ENCODE data around the gene MAL. TPM values are rescaled to one million over a fixed set of nuclear protein-coding genes. Genes with fewer than 3 reads are reported as not detected.

Gene MAL
- polyA plus RNA-seq, 1 of the 3 experiments (the other 2 are of a cell fraction): not detected

GRCh38 chr2:95008996-95009395 lies 16.5 kb upstream of the MAL start:
- TF ChIP-seq EZH2phosphoT487 (IDR thresholded peaks at IDR 0.05; ENCODE audit: borderline replicate concordance, low read depth) (no peak), NRF1 (IDR thresholded peaks at IDR 0.05; ENCODE audit: low read depth, low read length) (no peak)
- CTCF ChIA-PET: interaction anchor here (3.6 kb wide), 1 partner anchor 13 kb away, joined by 18 read pairs; no protein-coding TSS in a partner anchor

GRCh38 chr2:95009412-95009811 lies 16.1 kb upstream of the MAL start:
- Histone ChIP-seq H3K36me3 (replicated peaks in 1 of 2; ENCODE audit: control insufficient read depth in 1 of 2, insufficient read depth in 2 of 2, low read length in 1 of 2) (no peaks in the 10 kb centered on the region), H3K4me1 (ENCODE audit: control insufficient read depth in 1 of 2, insufficient read depth in 2 of 2, low read depth in 1 of 2, low read length in 1 of 2) (no peaks in the 10 kb centered on the region), H4K20me1 (ENCODE audit: insufficient read depth) (no peaks in the 10 kb centered on the region), H3K9ac (no peak overlapping the region), H3K79me2 (ENCODE audit: insufficient read depth) (no peaks in the 10 kb centered on the region), H3K27ac (ENCODE audit: low read depth in 2 of 2, low read length in 1 of 2) (no peak overlapping the region), H3K9me2 (no peaks in the 10 kb centered on the region), H3K4me3 (ENCODE audit: low read depth in 2 of 2, low read length in 1 of 2) (no peak overlapping the region), H2AFZ (ENCODE audit: low read depth) (no peak overlapping the region), H3F3A (replicated peaks; ENCODE audit: insufficient read depth) (no peaks in the 10 kb centered on the region), H3K27me3 (ENCODE audit: insufficient read depth) (peaks cover 24% of the 10 kb centered on the region; the same call in 1 of the 2 replicates), H3K4me2 (no peak overlapping the region), H3K9me3 (no peaks in the 10 kb centered on the region)
- DNase-seq: no peak
- 25% methylated on average over 5 of the region's 5 CpGs for WGBS (ENCODE audit: low lambda C conversion rate)
- ChIA-PET CTCF (interaction anchor here (0.6 to 3.6 kb wide), 3 partner anchors 13 to 67 kb away, joined by 3 to 18 read pairs (median 3); no protein-coding TSS in a partner anchor), POLR2A (no interaction called here)
- TF ChIP-seq CHD2 (IDR thresholded peaks at IDR 0.05; ENCODE audit: low read length, partially characterized antibody) (no peak), FOSL2 (IDR thresholded peaks at IDR 0.05; ENCODE audit: borderline replicate concordance, low read depth) (no peak), MXI1 (IDR thresholded peaks at IDR 0.05; ENCODE audit: low read depth, low read length) (no peak), REST (IDR thresholded peaks at IDR 0.05; ENCODE audit: low read depth, low read length) (no peak), FOXJ3 (CRISPR knock-in tag; IDR thresholded peaks at IDR 0.05) (no peak), RXRA (IDR thresholded peaks at IDR 0.05; ENCODE audit: borderline replicate concordance, low read depth) (no peak), JUND (IDR thresholded peaks at IDR 0.05) (no peak), PBX3 (IDR thresholded peaks at IDR 0.05) (no peak), SIN3A (IDR thresholded peaks at IDR 0.05; ENCODE audit: borderline replicate concordance, low read depth, low read length) (no peak), ZBTB33 (IDR thresholded peaks at IDR 0.05; ENCODE audit: borderline replicate concordance, low read depth) (no peak), SMC3 (IDR thresholded peaks at IDR 0.05; ENCODE audit: low read depth, low read length) (no peak), TCF12 (IDR thresholded peaks at IDR 0.05) (no peak)

More at GRCh38 chr2:95008996-95009395, 16.5 kb upstream of the MAL start:
- H3K27me3 ChIP-seq (ENCODE audit: insufficient read depth): peaks cover 24% of the 10 kb centered on the region; the same call in 1 of the 2 replicates
- H3K4me1 ChIP-seq (ENCODE audit: control insufficient read depth in 1 of 2, insufficient read depth in 2 of 2, low read depth in 1 of 2, low read length in 1 of 2): no peaks in the 10 kb centered on the region; a peak in 1 of 4 replicates
- no peaks in the 10 kb centered on the region for H3F3A ChIP-seq (replicated peaks; ENCODE audit: insufficient read depth)
- no peak for DNase-seq
- no peak overlapping the region for H3K4me3 ChIP-seq (ENCODE audit: low read depth in 2 of 2, low read length in 1 of 2)
- no peak overlapping the region for H3K9ac ChIP-seq
- H3K9me3 ChIP-seq: no peaks in the 10 kb centered on the region
- no peaks in the 10 kb centered on the region for H3K79me2 ChIP-seq (ENCODE audit: insufficient read depth)
- H3K4me2 ChIP-seq: no peak overlapping the region
- no peaks in the 10 kb centered on the region for H3K9me2 ChIP-seq
- H4K20me1 ChIP-seq (ENCODE audit: insufficient read depth): no peaks in the 10 kb centered on the region
- POLR2A ChIA-PET: no interaction called here
- 26% methylated on average over 2 of the region's 2 CpGs for WGBS (ENCODE audit: low lambda C conversion rate)
- no peak overlapping the region for H2AFZ ChIP-seq (ENCODE audit: low read depth)
- H3K36me3 ChIP-seq (replicated peaks in 1 of 2; ENCODE audit: control insufficient read depth in 1 of 2, insufficient read depth in 2 of 2, low read length in 1 of 2): no peaks in the 10 kb centered on the region
- no peak overlapping the region for H3K27ac ChIP-seq (ENCODE audit: low read depth in 2 of 2, low read length in 1 of 2)

Measured in SK-N-SH (cell line).